WTC11 (cell line): Measurements from ENCODE around the gene EXOC4.

Source experiments
- CREB1 ChIP-seq: sonication (generic); formaldehyde crosslinking; IDR thresholded peaks from 2 replicates; pipeline ENCODE4 v1.8.0; 2023; ENCODE audit warnings: mild to moderate bottlenecking, missing genetic modification reagents
- CTCF ChIP-seq: fragments of 200-600 bp; IDR thresholded peaks from 2 replicates; pipeline ENCODE4 v1.8.0; 2022; ENCODE audit warnings: antibody characterized with exemption
- ERG ChIP-seq: fragments of 250-450 bp; sonication (Bioruptor Pico); IDR thresholded peaks from 2 replicates; pipeline ENCODE4 v1.8.0; 2021; ENCODE audit warnings: mild to moderate bottlenecking
- IRF1 ChIP-seq: sonication (generic); formaldehyde crosslinking; IDR thresholded peaks from 2 replicates; pipeline ENCODE4 v1.8.0; 2023; ENCODE audit warnings: missing genetic modification reagents
- JUN ChIP-seq: sonication (generic); formaldehyde crosslinking; IDR thresholded peaks from 2 replicates; pipeline ENCODE4 v1.8.0; 2023; ENCODE audit warnings: mild to moderate bottlenecking, missing genetic modification reagents
- KAT7 ChIP-seq: sonication (generic); formaldehyde crosslinking; IDR thresholded peaks from 2 replicates; pipeline ENCODE4 v1.8.1; 2023; ENCODE audit warnings: missing genetic modification reagents, mild to moderate bottlenecking, borderline replicate concordance
- MAX ChIP-seq: sonication (generic); formaldehyde crosslinking; IDR thresholded peaks from 2 replicates; pipeline ENCODE4 v1.8.0; 2022; ENCODE audit warnings: mild to moderate bottlenecking, missing genetic modification reagents
- SOX15 ChIP-seq: fragments of 250-450 bp; sonication (Bioruptor Pico); IDR thresholded peaks from 2 replicates; pipeline ENCODE4 v1.9.0; 2021; ENCODE audit warnings: mild to moderate bottlenecking
- TF ChIP-seq, protein P1 (sequence below): sonication (generic); formaldehyde crosslinking; IDR thresholded peaks from 2 replicates; pipeline ENCODE4 v1.8.0; 2022; ENCODE audit warnings: mild to moderate bottlenecking, missing genetic modification reagents

GRCh38 chr7:133429371-133429770, 176.5 kb downstream of the EXOC4 start:
- TF ChIP-seq KAT7 (CRISPR knock-in tag) (no peak), CTCF (no peak), SOX15 (CRISPR knock-in tag) (no peak), JUN (no peak), ERG (CRISPR knock-in tag) (no peak), CREB1 (CRISPR knock-in tag) (no peak), MAX (CRISPR knock-in tag) (no peak), IRF1 (no peak)
- TF ChIP-seq, protein P1, sequence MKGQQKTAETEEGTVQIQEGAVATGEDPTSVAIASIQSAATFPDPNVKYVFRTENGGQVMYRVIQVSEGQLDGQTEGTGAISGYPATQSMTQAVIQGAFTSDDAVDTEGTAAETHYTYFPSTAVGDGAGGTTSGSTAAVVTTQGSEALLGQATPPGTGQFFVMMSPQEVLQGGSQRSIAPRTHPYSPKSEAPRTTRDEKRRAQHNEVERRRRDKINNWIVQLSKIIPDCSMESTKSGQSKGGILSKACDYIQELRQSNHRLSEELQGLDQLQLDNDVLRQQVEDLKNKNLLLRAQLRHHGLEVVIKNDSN (CRISPR knock-in tag), result no peak
